ENCODE measurements around the gene SLC12A3.

SLC12A3 gene

GRCh38 chr16:56836410-56837230 is 28.4 kb upstream of the SLC12A3 start:
- DNase-seq (ENCODE audit: insufficient read length, low spot score) (no peak), FAIRE-seq (no peak)
- TF ChIP-seq, protein P1, sequence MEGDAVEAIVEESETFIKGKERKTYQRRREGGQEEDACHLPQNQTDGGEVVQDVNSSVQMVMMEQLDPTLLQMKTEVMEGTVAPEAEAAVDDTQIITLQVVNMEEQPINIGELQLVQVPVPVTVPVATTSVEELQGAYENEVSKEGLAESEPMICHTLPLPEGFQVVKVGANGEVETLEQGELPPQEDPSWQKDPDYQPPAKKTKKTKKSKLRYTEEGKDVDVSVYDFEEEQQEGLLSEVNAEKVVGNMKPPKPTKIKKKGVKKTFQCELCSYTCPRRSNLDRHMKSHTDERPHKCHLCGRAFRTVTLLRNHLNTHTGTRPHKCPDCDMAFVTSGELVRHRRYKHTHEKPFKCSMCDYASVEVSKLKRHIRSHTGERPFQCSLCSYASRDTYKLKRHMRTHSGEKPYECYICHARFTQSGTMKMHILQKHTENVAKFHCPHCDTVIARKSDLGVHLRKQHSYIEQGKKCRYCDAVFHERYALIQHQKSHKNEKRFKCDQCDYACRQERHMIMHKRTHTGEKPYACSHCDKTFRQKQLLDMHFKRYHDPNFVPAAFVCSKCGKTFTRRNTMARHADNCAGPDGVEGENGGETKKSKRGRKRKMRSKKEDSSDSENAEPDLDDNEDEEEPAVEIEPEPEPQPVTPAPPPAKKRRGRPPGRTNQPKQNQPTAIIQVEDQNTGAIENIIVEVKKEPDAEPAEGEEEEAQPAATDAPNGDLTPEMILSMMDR (IDR thresholded peaks at IDR 0.05; ENCODE audit: insufficient read depth, missing control alignments), result no peak

DNA sequence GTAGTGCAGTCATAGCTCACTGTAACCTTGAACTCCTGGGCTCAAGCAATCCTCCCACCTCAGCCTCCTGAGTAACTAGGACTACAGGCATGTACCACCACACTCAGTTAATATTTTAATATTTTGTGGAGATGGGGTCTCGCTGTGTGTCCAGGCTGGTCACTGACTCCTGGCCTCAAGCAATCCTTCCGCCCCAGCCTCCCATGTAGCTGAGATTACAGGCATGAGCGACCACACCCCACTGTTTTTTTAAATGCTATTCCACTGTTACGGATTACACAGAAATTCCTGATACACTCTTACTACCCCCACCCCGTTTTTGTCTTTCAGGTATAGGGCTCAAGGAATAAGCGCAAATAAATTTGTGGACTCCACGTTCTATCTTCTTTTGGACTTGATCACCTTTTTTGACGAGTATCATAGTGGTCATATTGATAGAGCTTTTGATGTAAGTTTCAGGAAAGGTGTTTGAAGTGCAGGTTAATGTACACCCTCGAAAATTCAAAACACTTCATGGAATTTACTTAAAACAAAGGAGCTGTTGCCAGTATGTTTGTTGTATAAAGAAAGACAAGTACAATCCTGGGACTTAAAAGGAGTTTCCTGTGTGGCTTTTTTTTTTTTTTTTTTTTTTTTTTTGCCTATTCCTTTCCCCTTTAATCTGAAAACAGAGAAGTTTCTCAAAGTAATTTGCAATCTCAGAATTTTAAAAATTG is 26.2 kb upstream of the SLC12A3 start:
- FAIRE-seq (no peak), DNase-seq (ENCODE audit: insufficient read length, low spot score) (no peak)
- TF ChIP-seq, protein P1 (IDR thresholded peaks at IDR 0.05; ENCODE audit: insufficient read depth, missing control alignments), result no peak

- FAIRE-seq (no peak), DNase-seq (ENCODE audit: insufficient read length, low spot score) (no peak)
- TF ChIP-seq, protein P1 (IDR thresholded peaks at IDR 0.05; ENCODE audit: insufficient read depth, missing control alignments), result no peak
Observed at GRCh38 chr16:56841233-56841632, 23.8 kb upstream of the SLC12A3 start.

- TF ChIP-seq, protein P1 (IDR thresholded peaks at IDR 0.05; ENCODE audit: insufficient read depth, missing control alignments), result no peak
- DNase-seq (ENCODE audit: insufficient read length, low spot score) (no peak), FAIRE-seq (no peak)
Observed at GRCh38 chr16:56841659-56842058, 23.3 kb upstream of the SLC12A3 start.

GRCh38 chr16:56842133-56842532 is 22.9 kb upstream of the SLC12A3 start:
- TF ChIP-seq, protein P1 (IDR thresholded peaks at IDR 0.05; ENCODE audit: insufficient read depth, missing control alignments), result no peak
- FAIRE-seq, result no peak
- no peak for DNase-seq (ENCODE audit: insufficient read length, low spot score)

DNA sequence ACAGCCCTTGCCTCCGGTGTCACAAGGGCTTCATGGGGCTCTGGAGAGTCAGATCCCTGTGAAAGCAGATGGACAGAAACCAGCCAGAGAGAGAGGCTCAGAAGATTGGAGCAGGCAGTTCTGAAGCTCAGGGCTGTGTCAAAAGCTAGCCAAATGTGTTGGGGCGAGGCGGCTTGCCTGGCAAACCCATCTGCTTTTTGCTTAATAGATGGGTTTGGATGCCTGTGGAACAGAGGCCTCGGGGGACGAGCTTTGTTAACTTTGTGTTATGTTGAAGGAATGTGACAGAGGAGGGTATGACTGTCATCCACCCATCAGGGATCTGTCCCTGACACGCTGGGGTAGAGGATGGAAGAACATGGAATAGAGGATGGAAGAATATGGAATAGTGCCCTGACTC is 21.0 kb upstream of the SLC12A3 start:
- TF ChIP-seq, protein P1 (IDR thresholded peaks at IDR 0.05; ENCODE audit: insufficient read depth, missing control alignments), result no peak
- FAIRE-seq (no peak), DNase-seq (ENCODE audit: insufficient read length, low spot score) (no peak)

Data from D721Med (cell line).